Stimulated activated CD8-positive, alpha-beta memory T cell treated with anti-CD3 and anti-CD28 coated beads, Interleukin-15, amount 100 ng/mL, for 1 hour (primary cell): ENCODE measurements around the gene CYP27A1.
"Not testable (repeated sequence)": the region's sequence is repeated elsewhere in the genome, so short reads cannot be mapped to it uniquely, and the experiment has no call there.

Experiments used
- DNase-seq: peaks from one replicate; pipeline ENCODE4 v3.0.0-alpha.2; 2020; ENCODE audit warnings: low read depth

The CYP27A1 gene

DNA sequence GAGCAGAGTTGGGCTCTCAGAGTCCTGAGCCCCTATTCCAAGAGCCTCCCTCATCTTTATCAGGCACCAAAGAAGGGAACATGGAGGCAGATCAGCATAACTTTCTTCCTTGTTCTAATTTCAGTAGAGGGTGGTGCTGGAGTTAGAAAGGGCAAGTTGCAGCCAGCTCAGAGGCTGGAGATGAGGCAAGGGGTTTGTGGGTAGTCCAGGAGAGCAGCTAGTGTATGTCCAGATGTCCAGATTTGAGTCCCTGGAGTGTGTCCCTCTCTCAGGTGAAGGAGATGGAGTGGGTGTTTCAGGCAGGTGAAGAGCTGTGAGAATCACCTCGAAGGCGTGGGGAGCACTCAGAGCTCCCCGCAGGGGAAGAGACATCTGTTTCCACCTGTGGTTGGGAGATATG lies 50.1 kb downstream of the CYP27A1 start:
- DNase-seq, result no peak

DNA sequence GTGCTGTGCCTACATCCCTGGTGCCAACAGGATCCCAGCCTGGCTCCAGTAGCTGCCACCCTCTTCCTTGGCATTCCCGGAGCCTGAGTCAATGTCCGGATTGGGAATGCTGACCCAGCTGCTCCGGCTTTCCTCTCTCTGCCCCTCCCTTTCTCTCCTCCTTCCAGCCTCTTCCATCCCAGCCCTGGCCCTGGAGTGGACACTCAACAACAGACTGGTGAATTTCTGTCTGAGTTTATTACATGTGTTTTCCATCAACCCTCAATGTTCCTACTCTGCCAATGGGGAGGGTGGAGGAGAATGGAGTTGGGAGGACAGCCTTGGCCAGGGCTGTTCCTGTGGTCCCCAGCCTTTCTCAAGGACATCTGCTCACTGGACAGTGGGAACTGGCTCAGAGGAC lies 50.6 kb downstream of the CYP27A1 start:
- DNase-seq, result no peak

DNA sequence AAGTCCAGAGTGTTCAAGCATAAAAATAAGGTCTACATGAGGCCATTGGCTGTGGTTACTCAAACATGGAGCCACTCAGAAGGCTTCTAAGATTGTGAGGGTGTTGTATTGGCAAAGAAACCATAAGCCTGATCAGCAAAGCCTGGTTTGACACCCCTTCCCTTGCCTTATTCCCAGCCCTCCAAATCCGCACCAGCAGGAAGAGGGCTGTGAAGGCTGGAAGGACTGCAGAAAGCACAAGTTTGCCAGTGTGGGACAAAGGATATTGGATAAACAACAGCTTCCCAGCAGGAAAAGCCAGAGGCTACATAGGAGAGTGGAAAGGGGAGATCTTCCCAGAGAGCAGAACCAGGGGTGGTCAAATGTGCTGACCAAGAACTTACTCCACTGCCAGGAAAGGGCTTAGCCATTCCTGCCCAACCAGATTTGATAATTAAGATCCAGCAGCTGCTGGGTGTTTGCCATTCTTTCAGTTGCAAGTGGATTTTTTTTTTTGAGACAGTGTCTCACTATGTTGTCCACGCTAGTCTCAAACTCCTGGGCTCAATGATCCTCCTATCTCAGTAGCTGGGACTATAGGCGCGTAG lies 51.2 kb downstream of the CYP27A1 start:
- DNase-seq, result no peak

DNA sequence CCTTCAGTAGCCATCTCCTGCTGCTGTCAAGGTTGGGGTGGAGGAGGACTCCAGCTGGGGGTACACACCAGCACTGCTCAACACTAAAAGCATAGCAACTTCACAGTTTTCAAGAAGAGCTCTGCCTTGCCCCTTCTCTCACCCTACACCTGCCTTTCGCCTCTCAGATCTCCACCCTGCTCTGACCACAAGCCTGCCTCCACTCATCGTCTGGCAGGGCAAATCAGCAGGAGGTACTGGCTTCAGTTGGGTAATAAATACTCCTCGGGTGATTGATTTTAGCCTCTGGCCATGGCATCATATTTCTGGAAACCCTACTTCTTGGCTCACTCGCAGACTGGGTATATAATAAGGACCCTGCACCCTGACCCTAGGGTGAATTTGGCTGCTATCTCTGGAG lies 52.7 kb downstream of the CYP27A1 start:
- DNase-seq, result no peak

DNA sequence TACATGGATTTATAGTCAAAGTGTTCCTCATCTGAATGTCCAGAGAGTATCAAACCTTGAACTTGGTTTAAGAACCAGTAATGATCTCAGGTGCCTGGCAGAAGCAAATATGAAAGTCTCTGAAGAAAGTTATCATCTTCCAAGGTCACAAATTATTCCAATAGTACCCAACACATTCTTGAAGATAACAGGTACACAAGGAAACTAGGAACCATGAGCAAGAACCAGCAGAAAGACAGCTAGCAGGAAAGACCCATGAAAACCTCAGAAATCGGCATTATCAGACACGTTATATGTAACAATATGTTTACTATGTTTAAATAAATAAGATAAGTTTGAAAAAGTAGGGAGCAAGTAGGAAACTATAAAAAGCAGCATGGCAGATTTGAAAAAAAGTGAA lies 55.5 kb downstream of the CYP27A1 start:
- DNase-seq, result no peak

DNA sequence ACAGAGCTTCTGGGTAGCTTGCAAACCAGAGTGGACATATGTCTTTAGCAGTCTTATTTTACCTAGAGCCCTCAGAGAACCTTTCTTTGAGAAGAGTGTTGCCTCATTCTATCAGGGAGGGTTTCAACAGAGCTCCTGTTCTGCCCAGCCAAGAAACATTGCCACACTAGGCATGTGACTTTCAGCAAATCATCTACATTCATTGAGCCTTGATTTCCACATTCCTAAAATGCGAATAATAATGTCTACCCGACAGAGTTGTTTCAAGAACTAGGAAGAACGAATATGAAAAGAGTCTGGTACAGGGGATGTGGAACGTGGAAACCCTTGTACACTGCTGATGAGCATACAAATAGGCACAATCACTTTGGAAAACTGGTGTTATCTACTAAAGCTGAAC lies 57.5 kb downstream of the CYP27A1 start:
- no peak for DNase-seq

DNA sequence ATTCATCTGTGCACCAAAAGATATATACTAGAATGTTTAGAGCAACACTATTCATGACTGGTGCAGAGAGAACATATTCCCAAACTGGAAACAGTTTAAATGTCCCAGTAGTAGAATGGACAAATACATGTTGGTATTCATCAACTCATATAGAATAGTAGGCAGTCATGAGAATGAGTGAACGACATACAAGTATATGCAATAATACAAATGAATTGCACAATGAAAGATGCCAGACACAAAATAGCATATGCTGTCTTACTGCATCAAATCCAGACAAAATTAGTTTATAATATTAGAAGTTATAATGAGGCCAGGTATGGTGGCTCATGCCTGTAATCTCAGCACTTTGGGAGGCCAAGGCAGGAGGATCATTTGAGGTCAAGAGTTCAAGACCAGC lies 57.9 kb downstream of the CYP27A1 start:
- no peak for DNase-seq

DNA sequence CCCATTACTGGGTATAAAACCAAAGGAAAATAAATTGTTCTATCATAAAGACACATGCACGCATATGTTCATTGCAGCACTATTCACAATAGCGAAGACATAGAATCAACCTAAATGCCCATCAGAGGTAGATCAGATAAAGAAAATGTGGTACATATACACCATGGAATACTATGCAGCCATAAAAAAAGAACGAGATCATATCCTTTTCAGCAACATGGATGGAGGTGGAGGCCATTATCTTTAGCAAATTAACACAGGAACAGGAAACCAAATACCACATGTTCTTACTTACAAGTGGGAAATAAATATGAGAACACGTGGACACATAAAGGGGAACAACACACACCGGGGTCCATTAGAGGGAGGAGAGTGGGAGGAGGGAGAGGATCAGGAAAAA lies 62.4 kb downstream of the CYP27A1 start:
- not testable (repeated sequence) for DNase-seq

DNA sequence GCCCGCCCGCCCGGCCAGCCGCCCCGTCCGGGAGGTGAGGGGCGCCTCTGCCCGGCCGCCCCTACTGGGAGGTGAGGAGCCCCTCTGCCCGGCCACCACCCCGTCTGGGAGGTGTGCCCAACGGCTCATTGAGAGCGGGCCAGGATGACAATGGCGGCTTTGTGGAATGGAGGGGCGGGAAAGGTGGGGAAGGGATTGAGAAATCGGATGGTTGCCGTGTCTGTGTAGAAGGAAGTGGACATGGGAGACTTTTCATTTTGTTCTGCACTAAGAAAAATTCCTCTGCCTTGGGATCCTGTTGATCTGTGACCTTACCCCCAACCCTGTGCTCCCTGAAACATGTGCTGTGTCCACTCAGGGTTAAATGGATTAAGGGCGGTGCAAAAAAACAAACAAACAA lies 65.0 kb downstream of the CYP27A1 start:
- DNase-seq, result not testable (repeated sequence)

DNA sequence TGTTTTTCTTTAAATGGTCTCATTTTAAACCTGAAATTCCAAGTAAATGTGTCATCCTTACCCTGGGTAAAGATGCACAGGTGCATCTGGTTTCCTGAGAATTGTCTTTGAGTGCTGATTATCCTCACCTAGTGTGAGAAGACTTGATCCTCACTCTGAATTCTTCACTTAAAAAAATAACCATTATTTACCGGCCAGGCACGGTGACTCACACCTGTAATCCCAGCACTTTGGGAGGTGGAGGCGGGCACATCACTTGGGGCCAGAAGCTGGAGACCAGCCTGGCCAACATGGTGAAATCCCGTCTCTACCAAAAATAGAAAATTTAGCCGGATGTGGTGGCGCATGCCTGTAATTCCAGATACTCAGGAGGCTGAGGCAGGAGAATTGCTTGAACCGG lies 67.8 kb downstream of the CYP27A1 start:
- no peak for DNase-seq

DNA sequence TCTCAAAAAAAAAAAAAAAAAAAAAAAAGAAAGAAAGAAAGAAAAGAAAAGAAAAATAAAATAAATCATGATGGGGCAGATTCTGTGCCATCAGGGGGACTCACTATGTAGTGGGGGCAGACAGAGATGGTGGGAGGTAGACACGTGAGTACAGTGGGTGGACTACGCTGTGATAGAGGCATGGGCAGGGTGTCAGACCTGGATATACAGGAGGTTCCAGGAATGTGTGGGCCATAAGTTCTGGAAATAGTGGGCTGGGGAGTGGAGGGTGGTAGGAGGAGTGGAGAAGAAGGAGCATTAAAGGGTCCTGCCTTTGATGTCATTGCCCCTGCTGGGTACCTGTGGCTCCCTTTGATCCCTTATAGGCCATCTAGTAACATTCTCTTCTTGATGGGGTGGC lies 68.8 kb downstream of the CYP27A1 start:
- DNase-seq, result no peak

DNA sequence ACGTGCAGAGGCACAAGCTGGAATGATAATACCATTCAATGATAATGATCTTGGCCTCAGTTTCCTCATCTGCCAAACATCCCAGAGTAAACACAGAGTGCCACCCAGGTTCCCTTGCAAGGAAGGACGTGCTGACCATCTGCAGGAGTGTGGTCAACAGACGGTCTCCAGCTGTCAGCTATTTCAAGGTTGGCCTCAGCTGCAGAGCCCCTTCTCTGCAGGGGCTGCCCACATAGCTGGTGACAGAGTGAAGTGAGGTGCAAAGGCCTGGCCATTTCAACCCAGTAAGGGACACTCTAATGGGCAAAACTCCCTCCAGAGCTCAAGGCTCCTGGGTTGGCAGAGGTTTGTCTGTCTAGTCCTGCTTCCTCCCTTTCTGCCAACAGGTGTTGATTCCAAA lies 69.3 kb downstream of the CYP27A1 start:
- DNase-seq, result no peak

DNA sequence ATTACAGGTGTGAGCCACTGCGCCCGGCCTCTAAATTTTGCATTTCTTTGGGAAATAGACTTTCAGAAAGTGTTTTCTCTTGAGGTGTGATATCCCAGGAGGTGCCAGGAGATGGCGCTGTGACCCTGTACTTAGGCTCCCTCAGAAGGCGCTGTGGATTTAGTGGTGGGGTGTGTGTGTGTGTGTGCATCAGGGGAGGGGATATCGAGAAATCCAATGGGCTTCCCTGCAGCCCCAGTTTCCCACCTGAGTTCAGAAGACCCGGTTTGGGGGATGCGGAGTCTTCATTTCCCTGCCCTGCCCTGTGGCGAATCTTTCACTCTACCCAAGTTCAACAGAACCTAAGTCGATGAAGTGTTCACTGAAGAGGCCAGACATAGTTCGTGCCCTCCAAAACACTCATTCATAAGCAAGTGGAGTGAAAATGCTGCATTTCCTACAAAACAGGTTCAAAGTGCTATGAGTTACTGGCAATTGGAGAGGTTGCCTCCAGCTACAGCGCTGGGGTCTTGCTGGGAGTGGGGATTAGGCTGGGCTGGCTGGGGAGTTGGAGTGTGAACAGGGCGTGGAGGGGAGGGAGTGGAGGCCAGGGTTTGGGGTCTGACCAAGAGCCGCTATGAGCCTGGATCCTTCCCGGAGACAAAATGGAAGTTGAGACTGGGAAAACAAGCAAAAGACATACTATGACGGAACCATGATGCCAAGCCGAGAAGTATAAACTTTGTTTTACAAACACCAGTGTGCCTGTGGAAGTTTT lies 71.1 kb downstream of the CYP27A1 start:
- DNase-seq, result peak; percentile 63

DNA sequence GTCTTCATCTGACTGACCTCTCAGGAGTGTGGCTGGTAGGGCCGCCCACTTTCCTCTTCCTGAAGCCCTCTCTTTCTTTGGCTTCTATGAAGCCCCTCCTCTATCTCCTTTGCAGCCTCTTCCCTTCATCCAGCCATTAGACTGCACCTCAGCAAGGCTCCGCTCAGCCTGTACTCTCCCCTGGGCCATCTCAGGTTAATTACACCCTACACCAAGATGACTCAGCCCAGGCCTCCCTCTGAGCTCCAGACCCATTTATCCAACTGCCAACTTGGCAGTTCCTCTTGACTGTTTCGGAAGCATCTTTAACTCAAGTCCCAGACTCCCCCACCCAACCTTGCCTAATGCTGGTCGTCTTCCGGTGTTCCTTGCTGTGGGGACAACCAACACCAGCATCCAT lies 71.8 kb downstream of the CYP27A1 start:
- no peak for DNase-seq

DNA sequence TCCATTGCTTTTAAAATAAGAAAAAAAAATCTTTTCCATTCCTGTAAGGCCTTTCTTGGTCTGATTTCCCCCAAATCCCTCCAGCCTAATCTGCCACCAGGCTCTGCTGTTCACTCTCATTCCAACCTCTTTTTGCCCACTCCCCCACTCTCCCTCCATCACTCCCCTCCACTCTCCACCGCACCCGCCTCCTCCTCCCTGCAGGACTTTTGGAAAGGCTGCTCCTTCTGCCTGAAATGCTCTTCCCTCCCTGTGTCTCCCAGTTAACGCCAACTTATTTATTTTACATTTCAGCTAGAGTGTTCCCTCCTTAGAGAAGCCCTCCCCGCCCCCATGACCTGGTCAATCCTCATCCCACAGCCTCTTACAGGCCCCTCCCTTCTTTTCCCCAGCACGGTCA lies 72.9 kb downstream of the CYP27A1 start:
- DNase-seq, result no peak

DNA sequence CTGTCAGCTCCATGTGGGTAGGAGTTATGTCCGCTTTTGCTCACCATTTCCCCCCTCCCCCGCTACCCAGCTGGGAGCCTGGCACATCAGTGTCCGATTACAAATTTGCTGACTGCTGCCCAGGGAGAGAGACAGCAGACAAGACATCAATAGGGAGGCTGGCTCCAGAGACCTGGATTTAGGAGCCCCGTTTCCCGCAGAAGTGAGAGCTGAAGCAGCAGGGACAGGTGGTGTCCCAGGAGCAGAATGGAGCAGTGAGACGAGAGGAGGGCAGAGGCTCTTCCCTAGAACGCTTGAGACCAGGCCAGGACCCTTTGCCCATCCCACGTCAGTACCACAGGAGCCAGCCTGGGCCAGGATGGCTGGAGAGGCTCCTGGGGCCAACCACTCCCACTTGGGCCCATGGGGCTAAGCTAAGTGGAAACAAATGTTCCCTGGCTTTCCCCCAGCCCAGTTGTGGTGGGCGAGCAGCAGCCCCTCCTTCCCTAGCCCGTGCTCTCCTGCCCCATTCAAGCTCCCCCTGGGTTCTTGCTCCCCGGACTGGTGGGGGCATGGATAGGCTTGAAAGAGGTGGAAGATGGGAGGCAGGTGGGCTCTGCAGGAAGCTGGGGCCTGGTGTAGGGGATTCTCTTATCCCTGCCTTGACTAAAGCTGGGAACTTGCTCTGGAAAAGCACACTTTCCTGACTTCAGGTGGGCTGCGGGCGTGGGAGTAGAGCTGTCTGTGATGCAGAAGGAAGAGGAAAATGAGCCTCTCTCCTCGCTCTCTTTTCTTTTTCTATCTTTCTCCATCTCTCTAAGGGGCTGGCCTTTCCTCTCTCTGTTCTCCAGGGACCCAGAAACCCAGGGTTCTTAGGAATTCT lies 73.6 kb downstream of the CYP27A1 start:
- DNase-seq, result no peak

DNA sequence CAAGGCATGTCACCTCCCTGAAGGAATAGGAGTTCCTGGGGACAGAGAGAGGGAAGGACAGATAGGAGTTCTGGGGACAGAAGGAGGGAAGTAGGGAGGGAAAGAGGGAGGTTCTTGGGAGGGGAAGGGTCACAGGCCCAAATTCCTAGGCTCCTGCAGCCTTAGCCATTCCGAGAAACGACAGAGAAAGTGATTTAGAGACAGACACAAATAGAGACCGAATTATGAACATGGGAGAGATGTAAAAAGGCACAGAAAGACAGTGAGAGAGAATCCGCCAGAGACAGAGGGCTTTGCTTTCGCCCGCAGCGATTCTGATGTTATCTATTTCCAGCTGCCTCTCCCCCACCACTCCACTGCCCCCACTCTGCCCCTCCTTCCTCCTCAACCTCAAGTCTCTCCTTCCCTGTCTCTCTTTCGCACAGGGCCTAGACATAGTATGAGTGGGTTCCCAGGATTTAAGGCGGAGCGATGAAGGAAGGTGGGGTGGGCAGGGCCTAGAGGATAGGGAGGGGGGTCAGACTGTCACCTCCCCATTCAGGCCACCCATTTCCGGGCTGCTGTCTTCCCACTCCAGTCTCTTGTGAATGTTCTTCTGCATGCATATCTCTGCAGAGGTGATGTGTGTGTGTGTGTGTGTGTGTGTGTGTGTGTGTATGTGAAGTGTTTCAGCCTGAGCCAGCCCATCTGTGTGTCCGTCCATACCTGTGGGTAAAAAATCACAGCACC lies 74.4 kb downstream of the CYP27A1 start:
- no peak for DNase-seq

DNA sequence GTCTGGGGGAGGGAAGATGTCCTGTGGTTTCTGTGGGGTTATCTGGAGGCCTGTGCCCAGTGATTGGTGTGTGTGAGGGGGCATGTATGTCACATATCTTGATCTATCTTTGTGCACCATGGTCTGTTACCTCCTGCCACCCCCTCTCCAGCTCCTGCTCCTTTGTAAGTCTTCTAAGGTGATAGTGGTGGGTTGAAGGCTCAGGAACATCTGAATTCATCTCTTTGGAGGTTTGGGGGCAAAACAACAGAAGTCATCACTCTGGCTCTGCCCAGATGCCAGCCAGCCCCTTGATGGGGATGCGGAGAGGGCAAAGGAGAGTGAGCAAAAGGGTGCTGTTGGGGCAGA lies 74.9 kb downstream of the CYP27A1 start:
- no peak for DNase-seq

DNA sequence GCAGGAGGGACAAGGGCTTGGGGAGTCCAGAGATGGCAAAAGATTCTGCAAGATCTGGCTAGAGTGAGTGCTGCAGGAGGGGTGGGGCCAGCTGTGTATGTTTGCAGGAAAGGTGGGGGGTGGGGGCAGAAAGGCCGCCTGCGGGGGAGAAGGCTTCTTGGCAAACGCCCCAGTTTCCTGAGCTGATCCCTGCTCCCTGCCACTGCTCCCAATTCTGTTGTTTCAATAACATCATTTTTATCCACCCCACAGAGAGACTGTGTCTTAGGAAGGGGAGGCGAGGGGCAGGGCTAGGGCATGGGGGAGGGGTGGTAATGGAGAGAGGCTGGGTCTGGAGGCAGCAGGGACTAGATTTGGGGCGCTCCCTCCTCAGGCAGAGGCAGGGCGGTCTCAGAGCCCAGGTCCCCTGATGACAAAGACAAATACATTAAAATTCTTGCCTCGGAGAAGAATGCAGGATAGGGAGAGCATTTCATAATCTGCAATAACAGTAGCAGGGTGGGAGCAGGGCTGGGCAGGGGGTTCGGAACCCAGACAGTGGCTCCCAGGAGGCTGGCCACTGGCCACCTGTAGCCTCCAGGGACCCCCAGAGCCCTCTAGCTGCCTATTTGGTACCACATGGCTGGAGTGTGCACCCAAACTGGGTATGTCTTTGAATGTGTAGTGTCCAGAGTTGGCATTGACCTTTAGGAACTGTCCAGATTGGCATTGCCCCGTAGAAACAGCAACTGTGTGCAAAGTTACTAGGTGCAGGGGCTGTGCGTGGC lies 75.6 kb downstream of the CYP27A1 start:
- no peak for DNase-seq

DNA sequence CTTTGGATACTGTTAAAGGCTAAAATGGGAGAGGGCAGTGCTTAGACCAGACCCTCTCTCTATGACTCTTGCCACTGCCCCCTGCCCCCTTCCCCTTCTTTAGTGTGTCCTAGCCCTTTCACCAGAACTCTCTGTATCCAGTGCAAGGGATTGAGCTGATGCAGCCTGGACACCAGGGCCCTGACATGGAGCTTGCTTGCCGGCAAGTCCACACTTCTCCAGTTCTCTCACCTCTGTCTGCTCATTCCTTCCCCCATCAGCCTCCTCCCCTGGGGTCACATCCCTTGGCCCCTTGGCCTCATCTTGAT lies 76.1 kb downstream of the CYP27A1 start:
- DNase-seq, result no peak

DNA sequence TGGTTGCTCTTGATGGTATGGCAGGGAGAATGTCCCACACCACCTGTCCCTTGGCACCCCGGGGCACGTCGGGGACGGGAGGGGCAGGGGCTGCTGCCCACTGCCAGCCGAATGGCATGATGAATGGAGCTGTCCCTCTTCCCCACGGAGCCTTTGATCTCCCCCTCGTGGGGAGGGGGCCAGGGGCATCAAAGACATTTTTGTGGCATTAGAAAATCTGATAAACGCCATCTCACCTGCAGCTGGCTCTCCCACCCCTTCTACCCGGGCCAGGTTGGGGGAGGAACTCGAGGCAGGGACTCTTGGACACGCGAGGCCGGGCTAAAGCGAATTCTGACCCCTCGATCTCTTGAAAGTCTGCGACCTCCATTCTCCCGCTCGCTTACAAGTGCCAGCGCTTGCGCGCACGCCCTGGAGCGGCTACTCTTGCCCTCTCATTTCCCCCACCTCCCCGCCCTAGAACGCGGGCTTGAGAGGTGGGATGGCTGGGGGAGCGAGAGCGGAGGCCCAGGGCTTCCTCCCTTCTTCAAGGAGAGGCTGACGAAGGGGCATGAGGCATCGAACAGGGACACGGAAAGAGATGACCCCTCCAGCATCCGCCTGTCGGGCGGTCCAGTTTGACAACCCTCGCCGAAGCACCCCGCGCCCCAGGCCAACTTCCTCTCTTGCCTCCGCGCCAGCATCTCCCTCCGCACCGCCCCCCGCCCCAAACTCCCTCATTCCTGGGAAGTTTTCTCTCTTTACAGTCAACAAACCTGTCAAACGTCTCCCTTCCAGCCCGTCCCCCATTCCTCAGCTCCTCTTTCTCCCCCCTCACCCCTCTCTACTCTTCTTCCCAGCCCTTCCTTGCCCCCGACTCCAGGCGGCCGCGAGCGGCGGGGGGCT lies 77.0 kb downstream of the CYP27A1 start:
- no peak for DNase-seq
